HepG2 (cell line): ENCODE results near the gene CEACAM3. TPM values are rescaled to one million over a fixed set of nuclear protein-coding genes. Genes with fewer than 3 reads are reported as not detected.

Experiments used
- ATAC-seq: fragments of 200-7000 bp; cut with Tn5 transposase; 3 replicates; pipeline ENCODE4 v1.9.1; 2020; ENCODE audit warnings: mild to moderate bottlenecking, moderate library complexity
- BruUV-seq: library from RNA; stranded (reverse); fragments of 400-500 nt; replicated peaks from 2 replicates; lab custom pipeline; 2021; lab: Mats Ljungman, UMichigan
- CTCF ChIA-PET: fragments of 300-600 bp; formaldehyde crosslinking; extraction: SDS; loops from one replicate; lab custom pipeline; 2021; ENCODE audit warnings: low total read pairs, inconsistent platforms, low intra/inter-chr PET ratio; lab: Yijun Ruan, JAX
- POLR2A ChIA-PET: fragments of 350-600 bp; sonication (Branson Sonifier 250); formaldehyde crosslinking; loops from one replicate; lab custom pipeline; 2020; ENCODE audit warnings: antibody characterized with exemption, inconsistent platforms; lab: Yijun Ruan, JAX
- DNase-seq: peaks from one replicate; pipeline ENCODE4 v3.0.0-alpha.2; 2015; ENCODE audit warnings: low spot score
- FAIRE-seq: peaks from 3 replicates; lab custom pipeline; 2011; peaks lifted over from hg19 to GRCh38; lab: Jason Lieb, UNC
- H2AFZ ChIP-seq: one replicate; pipeline ENCODE4 v1.6.1; 2011; ENCODE audit warnings: low read length, inconsistent platforms
- H3K27ac ChIP-seq: fragments of 300-600 bp; 3 replicates; pipeline ENCODE4 v1.8.0; 2011; ENCODE audit warnings: mixed run types, mild to moderate bottlenecking, mixed read lengths, low read length, inconsistent platforms; ENCODE audit not compliant: insufficient read depth; ENCODE audit errors: extremely low read length
- H3K27me3 ChIP-seq, 2 experiments: fragments of 200-600 bp in 1 of 2; 2 replicates in 1 of 2; 3 replicates in 1 of 2; pipeline versions ENCODE4 v1.6.0 to v1.8.0; 2011; ENCODE audit warnings: low read length in 2 of 2, mild to moderate bottlenecking in 2 of 2, moderate library complexity in 2 of 2, inconsistent platforms in 1 of 2; ENCODE audit not compliant: insufficient read depth in 2 of 2, control insufficient read depth in 1 of 2
- H3K36me3 ChIP-seq, 2 experiments: fragments of 200-600 bp in 1 of 2; replicated peaks in 1 of 2; 2 replicates in 1 of 2; 3 replicates in 1 of 2; pipeline versions ENCODE4 v1.5.1 to v1.8.0; 2011; ENCODE audit warnings: low read length in 2 of 2, inconsistent platforms in 1 of 2; ENCODE audit not compliant: insufficient read depth in 2 of 2, control insufficient read depth in 1 of 2
- H3K4me1 ChIP-seq: 2 replicates; pipeline ENCODE4 v1.5.1; 2012; ENCODE audit warnings: low read length, inconsistent platforms; ENCODE audit not compliant: insufficient read depth
- H3K4me2 ChIP-seq: 2 replicates; pipeline ENCODE4 v1.6.0; 2011; ENCODE audit warnings: low read depth, low read length, inconsistent platforms
- H3K4me3 ChIP-seq, 3 experiments: fragments of 200-600 bp in 1 of 3; sonication (generic), shearing (Covaris generic) in 1 of 3; replicated peaks in 1 of 3; 2 replicates each; pipeline ENCODE4 v1.5.1; 2011 to 2016; ENCODE audit warnings: low read length in 3 of 3, inconsistent platforms in 2 of 3, low read depth in 2 of 3, mild to moderate bottlenecking in 2 of 3, control low read depth in 1 of 3, mixed read lengths in 1 of 3; ENCODE audit not compliant: insufficient read depth in 1 of 3
- H3K79me2 ChIP-seq: one replicate; pipeline ENCODE4 v1.6.1; 2011; ENCODE audit warnings: low read length, inconsistent platforms; ENCODE audit not compliant: insufficient read depth
- H3K9ac ChIP-seq: 2 replicates; pipeline ENCODE4 v1.6.0; 2011; ENCODE audit warnings: mild to moderate bottlenecking, low read depth, low read length, inconsistent platforms; ENCODE audit not compliant: insufficient read depth
- H3K9me3 ChIP-seq: 2 replicates; pipeline ENCODE4 v1.5.1; 2012; ENCODE audit warnings: mild to moderate bottlenecking, low read length
- H4K20me1 ChIP-seq: 2 replicates; pipeline ENCODE4 v1.6.0; 2011; ENCODE audit warnings: inconsistent platforms, mild to moderate bottlenecking, low read length, moderate library complexity; ENCODE audit not compliant: insufficient read depth
- CREM ChIP-seq, 2 experiments: sonication (generic) in 1 of 2; formaldehyde crosslinking in 1 of 2; IDR thresholded peaks; 2 replicates each; pipeline versions ENCODE4 v1.4.0 to v1.6.1; 2016 to 2020; ENCODE audit warnings: antibody characterized with exemption in 1 of 2, mild to moderate bottlenecking in 1 of 2, missing genetic modification reagents in 1 of 2
- GTF3A ChIP-seq: sonication (generic); formaldehyde crosslinking; conservative IDR thresholded peaks from 2 replicates; pipeline ENCODE4 v1.4.0; 2020; ENCODE audit warnings: mild to moderate bottlenecking, missing genetic modification reagents
- NFE2L1 ChIP-seq: sonication (generic); formaldehyde crosslinking; IDR thresholded peaks from 2 replicates; pipeline ENCODE4 v1.4.0; 2020; ENCODE audit warnings: missing genetic modification reagents, mild to moderate bottlenecking, borderline replicate concordance
- RXRA ChIP-seq: sonication (generic); formaldehyde crosslinking; IDR thresholded peaks from 2 replicates; pipeline ENCODE4 v1.5.1; 2020; ENCODE audit warnings: missing genetic modification reagents
- SIN3A ChIP-seq: IDR thresholded peaks from 2 replicates; pipeline ENCODE4 v1.6.1; 2011; ENCODE audit warnings: low read depth, mild to moderate bottlenecking, control low read depth, low read length, borderline replicate concordance
- TSC22D2 ChIP-seq: sonication (generic); formaldehyde crosslinking; IDR thresholded peaks from 2 replicates; pipeline ENCODE4 v1.5.1; 2020; ENCODE audit warnings: missing genetic modification reagents, mild to moderate bottlenecking, borderline replicate concordance
- ZFY ChIP-seq: sonication (generic); formaldehyde crosslinking; IDR thresholded peaks from 2 replicates; pipeline ENCODE4 v1.4.0; 2020; ENCODE audit warnings: missing genetic modification reagents
- ZNF136 ChIP-seq: sonication (generic); formaldehyde crosslinking; IDR thresholded peaks from 2 replicates; pipeline ENCODE4 v1.8.1; 2022; ENCODE audit warnings: low read depth, mild to moderate bottlenecking, moderate library complexity, missing genetic modification reagents
- ZNF232 ChIP-seq: sonication (generic); formaldehyde crosslinking; IDR thresholded peaks from 2 replicates; pipeline ENCODE4 v1.4.0; 2020; ENCODE audit warnings: missing genetic modification reagents, borderline replicate concordance
- ZNF34 ChIP-seq: sonication (generic); formaldehyde crosslinking; IDR thresholded peaks from 2 replicates; pipeline ENCODE4 v1.4.0; 2020; ENCODE audit warnings: mild to moderate bottlenecking, missing genetic modification reagents, borderline replicate concordance
- ZNF530 ChIP-seq: sonication (generic); formaldehyde crosslinking; IDR thresholded peaks from 2 replicates; pipeline ENCODE4 v1.5.0; 2020; ENCODE audit warnings: low read depth, mild to moderate bottlenecking, missing genetic modification reagents
- ZNF577 ChIP-seq: sonication (generic); formaldehyde crosslinking; IDR thresholded peaks from 2 replicates; pipeline ENCODE4 v1.4.0; 2020; ENCODE audit warnings: mild to moderate bottlenecking, low read depth, missing genetic modification reagents, borderline replicate concordance
- ZNF614 ChIP-seq: IDR thresholded peaks from 2 replicates; pipeline ENCODE4 v1.6.1; 2018; ENCODE audit warnings: missing biosample characterization, missing genetic modification reagents, inconsistent platforms, borderline replicate concordance
- ZSCAN21 ChIP-seq: sonication (generic); formaldehyde crosslinking; IDR thresholded peaks from 2 replicates; pipeline ENCODE4 v1.8.0; 2022; ENCODE audit warnings: mild to moderate bottlenecking, missing genetic modification reagents, moderate library complexity, borderline replicate concordance
- WGBS: methylation state at CpG from one replicate; pipeline ENCODE4 v1.1.6; 2017; ENCODE audit warnings: low lambda C conversion rate; 5-methylcytosine and 5-hydroxymethylcytosine counted together
- in situ Hi-C: cut with HindIII; loops from 2 replicates; pipeline ENCODE4 v1.10.0; 2017; ENCODE audit warnings: low pct_unique_long_range_greater_than_20kb; ENCODE audit not compliant: extremely low pct_ligation_motif_present
- intact Hi-C: fragments of 100-400 bp; cut with micrococcal nuclease; formaldehyde crosslinking; loops from one replicate; pipeline ENCODE4 v1.10.0; 2022; ENCODE audit not compliant: unreplicated experiment
- polyA plus RNA-seq, 8 experiments: library from polyadenylated mRNA; depleted of rRNA in 3 of 8; stranded (reverse) in 7 of 8; unstranded in 1 of 8; fragments of >200 nt; fragmentation: Illumina TruSeq in 4 of 8; extraction: Trizol in 4 of 8; gene quantifications; 2 replicates each; pipeline versions ENCODE4 v1.2.1 to v1.2.3, GENCODE V29; 2011 to 2016; ENCODE audit warnings: low read depth in 4 of 8, missing spikeins in 1 of 8, mixed read lengths in 1 of 8; ENCODE audit not compliant: insufficient read depth in 1 of 8
- total RNA-seq, 5 experiments: library from RNA; depleted of rRNA; stranded (reverse); fragments of >200 nt; fragmentation: Illumina TruSeq; extraction: Trizol; gene quantifications; 2 replicates each; pipeline ENCODE4 v1.2.3, GENCODE V29; 2016; ENCODE audit warnings: low read depth in 1 of 5
- TF ChIP-seq, protein P1 (sequence below): sonication (generic); formaldehyde crosslinking; IDR thresholded peaks from 2 replicates; pipeline ENCODE4 v1.4.0; 2020; ENCODE audit warnings: mild to moderate bottlenecking, missing genetic modification reagents
- TF ChIP-seq, protein P2 (sequence below): sonication (generic); formaldehyde crosslinking; IDR thresholded peaks from 2 replicates; pipeline ENCODE4 v1.4.0; 2020; ENCODE audit warnings: missing genetic modification reagents, borderline replicate concordance
- TF ChIP-seq, protein P3 (sequence below): sonication (generic); formaldehyde crosslinking; IDR thresholded peaks from 2 replicates; pipeline ENCODE4 v1.4.0; 2020; ENCODE audit warnings: missing genetic modification reagents

CEACAM3 gene
- total and polyA plus RNA-seq, 2 of the 13 experiments (the other 11 are each of a cell fraction or from before 2014, with no cell fraction given) = not detected

DNA sequence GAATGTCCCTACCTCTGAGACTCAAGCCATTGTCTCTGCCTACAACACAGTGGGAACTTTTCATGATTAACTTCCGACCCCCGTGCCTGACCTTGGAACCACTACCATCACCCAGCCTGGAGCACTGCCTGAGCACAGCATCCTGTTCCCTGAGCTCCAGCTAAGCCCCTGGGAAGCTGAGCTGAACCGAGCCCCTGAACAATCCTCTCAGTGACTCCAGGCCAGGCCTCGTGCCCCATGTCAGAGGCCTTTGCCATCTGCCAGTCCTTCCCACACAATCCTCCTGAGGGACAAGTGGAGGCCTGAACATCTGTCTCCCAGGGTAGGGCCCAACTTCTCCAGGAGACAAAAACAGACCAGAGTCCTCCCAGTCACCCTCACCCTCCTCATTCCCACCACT lies 17.5 kb downstream of the CEACAM3 start:
- no peak overlapping the region for H2AFZ ChIP-seq
- ATAC-seq (no peak), FAIRE-seq (no peak), DNase-seq (no peak)
- no TSS peak for BruUV-seq
- ChIA-PET POLR2A (no interaction called here), CTCF (no interaction called here)
- intact Hi-C loops (no loop called here), in situ Hi-C loops (no loop called here)
- H3K79me2 ChIP-seq = no peaks in the 10 kb centered on the region
- TF ChIP-seq ZNF530 (no peak), ZSCAN21 (CRISPR knock-in tag) (no peak), ZNF232 (CRISPR knock-in tag) (no peak), ZNF577 (CRISPR knock-in tag) (no peak), ZFY (CRISPR knock-in tag) (no peak), SIN3A (no peak), ZNF34 (no peak), RXRA (CRISPR knock-in tag) (no peak), NFE2L1 (no peak), CREM (IDR thresholded peaks at IDR 0.05) (no peak), CREM (CRISPR knock-in tag; IDR thresholded peaks at IDR 0.05) (no peak), ZNF614 (CRISPR knock-in tag) (no peak), ZNF136 (CRISPR knock-in tag) (no peak), GTF3A (CRISPR knock-in tag) (no peak), TSC22D2 (CRISPR knock-in tag) (no peak)
- TF ChIP-seq, protein P1, sequence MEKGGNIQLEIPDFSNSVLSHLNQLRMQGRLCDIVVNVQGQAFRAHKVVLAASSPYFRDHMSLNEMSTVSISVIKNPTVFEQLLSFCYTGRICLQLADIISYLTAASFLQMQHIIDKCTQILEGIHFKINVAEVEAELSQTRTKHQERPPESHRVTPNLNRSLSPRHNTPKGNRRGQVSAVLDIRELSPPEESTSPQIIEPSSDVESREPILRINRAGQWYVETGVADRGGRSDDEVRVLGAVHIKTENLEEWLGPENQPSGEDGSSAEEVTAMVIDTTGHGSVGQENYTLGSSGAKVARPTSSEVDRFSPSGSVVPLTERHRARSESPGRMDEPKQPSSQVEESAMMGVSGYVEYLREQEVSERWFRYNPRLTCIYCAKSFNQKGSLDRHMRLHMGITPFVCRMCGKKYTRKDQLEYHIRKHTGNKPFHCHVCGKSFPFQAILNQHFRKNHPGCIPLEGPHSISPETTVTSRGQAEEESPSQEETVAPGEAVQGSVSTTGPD (CRISPR knock-in tag) = no peak
- TF ChIP-seq, protein P2, sequence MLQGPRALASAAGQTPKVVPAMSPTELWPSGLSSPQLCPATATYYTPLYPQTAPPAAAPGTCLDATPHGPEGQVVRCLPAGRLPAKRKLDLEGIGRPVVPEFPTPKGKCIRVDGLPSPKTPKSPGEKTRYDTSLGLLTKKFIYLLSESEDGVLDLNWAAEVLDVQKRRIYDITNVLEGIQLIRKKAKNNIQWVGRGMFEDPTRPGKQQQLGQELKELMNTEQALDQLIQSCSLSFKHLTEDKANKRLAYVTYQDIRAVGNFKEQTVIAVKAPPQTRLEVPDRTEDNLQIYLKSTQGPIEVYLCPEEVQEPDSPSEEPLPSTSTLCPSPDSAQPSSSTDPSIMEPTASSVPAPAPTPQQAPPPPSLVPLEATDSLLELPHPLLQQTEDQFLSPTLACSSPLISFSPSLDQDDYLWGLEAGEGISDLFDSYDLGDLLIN (CRISPR knock-in tag) = no peak
- TF ChIP-seq, protein P3, sequence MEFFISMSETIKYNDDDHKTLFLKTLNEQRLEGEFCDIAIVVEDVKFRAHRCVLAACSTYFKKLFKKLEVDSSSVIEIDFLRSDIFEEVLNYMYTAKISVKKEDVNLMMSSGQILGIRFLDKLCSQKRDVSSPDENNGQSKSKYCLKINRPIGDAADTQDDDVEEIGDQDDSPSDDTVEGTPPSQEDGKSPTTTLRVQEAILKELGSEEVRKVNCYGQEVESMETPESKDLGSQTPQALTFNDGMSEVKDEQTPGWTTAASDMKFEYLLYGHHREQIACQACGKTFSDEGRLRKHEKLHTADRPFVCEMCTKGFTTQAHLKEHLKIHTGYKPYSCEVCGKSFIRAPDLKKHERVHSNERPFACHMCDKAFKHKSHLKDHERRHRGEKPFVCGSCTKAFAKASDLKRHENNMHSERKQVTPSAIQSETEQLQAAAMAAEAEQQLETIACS (CRISPR knock-in tag) = no peak
- no peak overlapping the region for H3K4me2 ChIP-seq
- H3K36me3 ChIP-seq = no peaks in the 10 kb centered on the region
- H3K9ac ChIP-seq = no peak overlapping the region
- no peaks in the 10 kb centered on the region for H4K20me1 ChIP-seq
- WGBS = 0% methylated on average over 4 of the region's 4 CpGs
- H3K27ac ChIP-seq = no peak overlapping the region
- H3K27me3 ChIP-seq = no peaks in the 10 kb centered on the region
- H3K9me3 ChIP-seq = no peaks in the 10 kb centered on the region
- no peak overlapping the region for H3K4me3 ChIP-seq
- no peaks in the 10 kb centered on the region for H3K4me1 ChIP-seq
